Spleen (tissue), 13 donors: ENCODE data around the gene TTLL11. TPM values are rescaled to one million over a fixed set of nuclear protein-coding genes. Genes with fewer than 3 reads are reported as not detected.
A peak's percentile ranks its signal among the peaks of the same experiment; 100 is the strongest.

Source experiments
- DNase-seq: peaks from one replicate; pipeline ENCODE4 v3.0.0-alpha.2; 2020
- H3K27ac ChIP-seq, 8 donors: fragments of 200-600 bp; sonication (generic) in 7 of 8; 1 replicate in 4 of 8; 2 replicates in 4 of 8; pipeline versions ENCODE4 v1.5.0 to v1.8.0; 2016 to 2021; ENCODE audit warnings: inconsistent platforms in 4 of 8, mild to moderate bottlenecking in 4 of 8, moderate library complexity in 1 of 8
- H3K27me3 ChIP-seq, 7 donors: fragments of 200-600 bp; sonication (generic) in 6 of 7; replicated peaks in 1 of 7; 1 replicate in 4 of 7; 2 replicates in 3 of 7; pipeline versions ENCODE4 v1.5.0 to v1.8.0; 2016 to 2021; ENCODE audit warnings: inconsistent platforms in 3 of 7, mild to moderate bottlenecking in 1 of 7
- H3K36me3 ChIP-seq, 6 donors: fragments of 200-600 bp; sonication (generic) in 5 of 6; 1 replicate in 4 of 6; 2 replicates in 2 of 6; pipeline versions ENCODE4 v1.5.0 to v1.8.0; 2016 to 2021; ENCODE audit warnings: inconsistent platforms in 2 of 6
- H3K4me1 ChIP-seq, 6 donors: fragments of 200-600 bp; sonication (generic) in 5 of 6; 1 replicate in 3 of 6; 2 replicates in 3 of 6; pipeline versions ENCODE4 v1.5.0 to v1.8.0; 2016 to 2021; ENCODE audit warnings: inconsistent platforms in 3 of 6
- H3K4me3 ChIP-seq, 8 donors: fragments of 200-600 bp; sonication (generic) in 7 of 8; 1 replicate in 4 of 8; 2 replicates in 4 of 8; pipeline versions ENCODE4 v1.5.0 to v1.8.0; 2016 to 2021; ENCODE audit warnings: inconsistent platforms in 4 of 8, mild to moderate bottlenecking in 4 of 8, moderate library complexity in 2 of 8
- H3K9me3 ChIP-seq, 8 donors: fragments of 200-600 bp; sonication (generic) in 7 of 8; 1 replicate in 4 of 8; 2 replicates in 4 of 8; pipeline versions ENCODE4 v1.5.0 to v1.8.0; 2016 to 2021; ENCODE audit warnings: inconsistent platforms in 4 of 8
- POLR2A ChIP-seq, 3 donors: fragments of 450-650 bp; IDR thresholded peaks; one replicate each; pipeline ENCODE4 v1.5.1; 2017; ENCODE audit warnings: antibody characterized with exemption in 3 of 3, mild to moderate bottlenecking in 1 of 3
- POLR2AphosphoS5 ChIP-seq, 3 donors: sonication (generic); formaldehyde crosslinking; IDR thresholded peaks; one replicate each; pipeline ENCODE4 v1.5.1; 2017; ENCODE audit warnings: antibody characterized with exemption in 3 of 3
- WGBS, 5 donors: extraction: QIAGEN DNeasy Blood & Tissue Kit in 3 of 5; methylation state at CpG; one replicate each; pipeline versions ENCODE4 v1.1.5 to v1.1.7; 2013 to 2018; 5-methylcytosine and 5-hydroxymethylcytosine counted together
- intact Hi-C: fragments of 100-400 bp; cut with DNase I; formaldehyde crosslinking; loops from one replicate; pipeline ENCODE4 v1.15.0; 2023; ENCODE audit warnings: low total_unique reads
- long read RNA-seq, 2 donors: transcript quantifications; one replicate each; lab custom pipeline, GENCODE V29; 2026
- polyA plus RNA-seq, 3 donors: library from polyadenylated mRNA; stranded (reverse); fragments of 200-250 nt; gene quantifications; one replicate each; pipeline ENCODE4 v1.2.1, GENCODE V29; 2013
- total RNA-seq, 7 donors: library from RNA; depleted of rRNA in 3 of 7; stranded (reverse); fragments of >200 nt in 3 of 7; fragmentation: NEBNext Ultra II Directional in 4 of 7; extraction: Animal tissue kit (Norgen Biotek cat#: 25700) in 4 of 7; gene quantifications; one replicate each; pipeline versions ENCODE4 v1.1.0 to v1.2.1, GENCODE V29; 2016 to 2021
- TF ChIP-seq, protein P1 (sequence below), 11 experiments: fragments of 200-600 bp in 7 of 11; fragments of 450-650 bp in 4 of 11; sonication (generic) in 4 of 11; IDR thresholded peaks in 8 of 11; conservative IDR thresholded peaks in 3 of 11; 1 replicate in 7 of 11; 2 replicates in 4 of 11; pipeline versions ENCODE4 v1.4.0 to v1.8.0; 2016 to 2021; ENCODE audit warnings: antibody characterized with exemption in 11 of 11, inconsistent platforms in 4 of 11, mild to moderate bottlenecking in 1 of 11
- donor health status: healthy with polysubstance abuse.
- donor health status: DM: no; HTN: no; CAD: no; lungs with moderate emphysema.
- donor health status: DM: no; HTN: no; CAD: no.
- donor health status: Bipolar disorder and iron deficiency.
- donor health status: healthy.
- donor health status: DM: no; HTN: no; CAD: no.
- donor health status: DM: yes; HTN: yes; CAD: no.

The TTLL11 gene
- total RNA-seq = 10 to 100 TPM in 3 of 7 donors, 1 to 10 TPM in 4; 6.9 to 12.8 (median 9.5) TPM
- 1 to 10 TPM; 1.6 to 5.1 (median 3.0) TPM for polyA plus RNA-seq
- long read RNA-seq, donor 1, partial matches to known transcripts = 0 of 2 reads
- long read RNA-seq, donor 1, other reads (novel, unspliced or antisense) = 0 of 2 reads
- long read RNA-seq, donor 2, partial matches to known transcripts = 0 of 1 reads
- long read RNA-seq, donor 2, other reads (novel, unspliced or antisense) = 0 of 1 reads

- Histone ChIP-seq H3K36me3 (peaks cover 0 to 4% (median 0%) of the 10 kb centered on the region in 6 donors), H3K27ac (peak within 1 kb of the TSS; percentile 39 to 85 (median 80)), H3K9me3 (no peaks in the 10 kb centered on the region), H3K4me1 (peaks cover 15 to 70% (median 41%) of the 10 kb centered on the region in 6 donors), H3K27me3 (peaks cover 0 to 10% (median 0%) of the 10 kb centered on the region in 7 donors), H3K4me3 (peak within 1 kb of the TSS; percentile 64 to 100 (median 92))
- DNase-seq = peak; percentile 99
- WGBS, 5 donors = 0% methylated on average over 4 to 98 of the region's 98 CpGs
- TF ChIP-seq POLR2AphosphoS5 (IDR thresholded peaks at IDR 0.05) (peak; percentile 91 to 96 (median 95)), POLR2A (IDR thresholded peaks at IDR 0.05) (no peak)
- TF ChIP-seq, protein P1, sequence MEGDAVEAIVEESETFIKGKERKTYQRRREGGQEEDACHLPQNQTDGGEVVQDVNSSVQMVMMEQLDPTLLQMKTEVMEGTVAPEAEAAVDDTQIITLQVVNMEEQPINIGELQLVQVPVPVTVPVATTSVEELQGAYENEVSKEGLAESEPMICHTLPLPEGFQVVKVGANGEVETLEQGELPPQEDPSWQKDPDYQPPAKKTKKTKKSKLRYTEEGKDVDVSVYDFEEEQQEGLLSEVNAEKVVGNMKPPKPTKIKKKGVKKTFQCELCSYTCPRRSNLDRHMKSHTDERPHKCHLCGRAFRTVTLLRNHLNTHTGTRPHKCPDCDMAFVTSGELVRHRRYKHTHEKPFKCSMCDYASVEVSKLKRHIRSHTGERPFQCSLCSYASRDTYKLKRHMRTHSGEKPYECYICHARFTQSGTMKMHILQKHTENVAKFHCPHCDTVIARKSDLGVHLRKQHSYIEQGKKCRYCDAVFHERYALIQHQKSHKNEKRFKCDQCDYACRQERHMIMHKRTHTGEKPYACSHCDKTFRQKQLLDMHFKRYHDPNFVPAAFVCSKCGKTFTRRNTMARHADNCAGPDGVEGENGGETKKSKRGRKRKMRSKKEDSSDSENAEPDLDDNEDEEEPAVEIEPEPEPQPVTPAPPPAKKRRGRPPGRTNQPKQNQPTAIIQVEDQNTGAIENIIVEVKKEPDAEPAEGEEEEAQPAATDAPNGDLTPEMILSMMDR (IDR thresholded peaks at IDR 0.05 in 8 of 11, conservative IDR thresholded peaks at IDR 0.05 in 3 of 11) = peak in 2 of 11 experiments; percentile 7 to 21
- intact Hi-C loops = loop anchor here (10.0 kb wide), 1 partner anchor 732 kb away; the partner anchor contains the start of gene PDCL
Measured at GRCh38 chr9:122092611-122093506, at the start of gene TTLL11. Gene TTLL11, minus strand, starts transcription at chr9:122093308. Its CDS starts 160 bp downstream, at chr9:122093148.

- Histone ChIP-seq H3K4me1 (peaks cover 0 to 14% (median 5%) of the 10 kb centered on the region in 6 donors), H3K9me3 (no peaks in the 10 kb centered on the region), H3K27me3 (no peaks in the 10 kb centered on the region), H3K36me3 (peaks cover 0 to 55% (median 38%) of the 10 kb centered on the region in 6 donors), H3K4me3 (no peak overlapping the region), H3K27ac (no peak overlapping the region)
- 85 to 98% (median 89%) methylated on average over 5 of the region's 5 CpGs for WGBS, 5 donors
- TF ChIP-seq, protein P1 (IDR thresholded peaks at IDR 0.05 in 8 of 11, conservative IDR thresholded peaks at IDR 0.05 in 3 of 11) = no peak
- TF ChIP-seq POLR2A (IDR thresholded peaks at IDR 0.05) (no peak), POLR2AphosphoS5 (IDR thresholded peaks at IDR 0.05) (no peak)
- intact Hi-C loops = no loop called here
- DNase-seq = no peak
Measured at GRCh38 chr9:122141671-122142070, 48.6 kb upstream of the TTLL11 start.

DNA sequence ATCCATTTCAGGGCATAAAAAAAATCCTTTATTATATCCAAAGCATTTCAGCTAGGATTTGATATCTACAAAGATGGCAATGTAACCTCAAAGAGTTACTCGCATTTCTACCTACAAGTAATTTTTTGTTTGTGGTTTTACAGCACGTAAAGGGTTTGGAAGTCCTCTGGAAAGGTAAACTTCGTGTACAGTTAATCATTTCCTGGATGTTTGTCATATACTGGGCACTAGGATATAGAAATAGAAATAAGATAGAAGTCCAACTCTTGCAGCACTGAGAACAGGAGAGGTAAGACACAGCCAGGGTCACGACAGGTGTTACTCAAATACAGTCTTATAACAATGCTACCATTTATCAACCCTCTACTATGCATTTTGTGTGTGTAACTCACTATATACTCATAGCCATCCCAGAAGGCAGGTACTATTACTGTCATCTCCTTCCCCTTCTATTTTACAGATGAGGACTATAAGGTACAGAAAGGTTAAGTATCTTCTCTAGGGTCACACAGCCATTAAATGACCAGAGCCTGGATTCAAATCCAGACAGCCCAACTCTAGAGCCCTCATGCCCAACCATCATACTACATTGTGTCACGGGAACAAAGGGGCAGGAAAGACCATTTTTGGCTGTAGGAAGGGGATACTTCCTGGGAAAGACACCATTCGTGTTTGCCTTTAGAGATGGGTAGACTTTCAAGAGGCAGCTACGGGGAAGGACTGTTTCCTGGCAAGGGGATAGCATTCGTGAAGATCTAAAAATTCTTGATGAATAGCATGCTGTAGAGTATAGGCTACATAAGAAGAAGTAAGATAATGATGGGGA lies 47.5 kb upstream of the TTLL11 start:
- Histone ChIP-seq H3K4me1 (peaks cover 0 to 14% (median 5%) of the 10 kb centered on the region in 6 donors), H3K27ac (no peak overlapping the region), H3K9me3 (no peaks in the 10 kb centered on the region), H3K27me3 (no peaks in the 10 kb centered on the region), H3K36me3 (peaks cover 0 to 44% (median 29%) of the 10 kb centered on the region in 6 donors), H3K4me3 (no peak overlapping the region)
- intact Hi-C loops = no loop called here
- TF ChIP-seq POLR2AphosphoS5 (IDR thresholded peaks at IDR 0.05) = no peak
- TF ChIP-seq, protein P1 (IDR thresholded peaks at IDR 0.05 in 8 of 11, conservative IDR thresholded peaks at IDR 0.05 in 3 of 11) = no peak
- no peak for TF ChIP-seq POLR2A (IDR thresholded peaks at IDR 0.05)
- WGBS, 5 donors = 82 to 89% (median 85%) methylated on average over 8 of the region's 8 CpGs
- DNase-seq = no peak
